Midbrain (tissue), 1 donor: ENCODE measurements around the gene EFNA4.

Experiments used
- DNase-seq: peaks from one replicate; lab custom pipeline; 2025; lab: John Stamatoyannopoulos, UW

Gene EFNA4

GRCh38 chr1:155052439-155053395 is 10.8 kb upstream of the EFNA4 start:
- no peak for DNase-seq

DNA sequence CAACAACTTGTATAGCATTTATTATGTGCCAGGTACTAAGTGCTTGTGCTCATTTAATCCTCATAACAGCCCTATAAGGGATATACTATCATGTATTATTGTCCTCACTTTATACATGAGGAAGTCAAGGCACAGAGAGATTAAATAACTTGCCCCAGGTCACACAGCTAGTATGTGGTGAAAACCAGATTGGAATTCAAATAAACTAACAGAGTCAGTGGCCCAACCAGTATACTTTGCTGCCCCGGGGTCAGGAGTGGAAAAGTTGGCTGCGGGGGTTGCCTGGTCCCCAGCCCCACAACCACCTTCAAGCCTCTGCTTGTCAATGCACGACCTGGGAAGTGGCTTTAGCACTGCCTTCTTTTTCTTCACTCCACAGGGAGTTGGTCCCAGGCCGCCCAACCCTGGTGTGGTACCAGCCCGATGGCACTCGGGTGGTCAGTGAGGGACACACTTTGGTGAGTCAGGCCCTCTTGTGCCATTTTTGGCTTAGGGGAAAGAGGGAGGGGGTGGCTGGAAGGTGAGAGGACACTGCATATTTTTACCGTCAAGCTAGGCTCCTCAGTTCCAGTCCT is 9.9 kb upstream of the EFNA4 start:
- no peak for DNase-seq

DNA sequence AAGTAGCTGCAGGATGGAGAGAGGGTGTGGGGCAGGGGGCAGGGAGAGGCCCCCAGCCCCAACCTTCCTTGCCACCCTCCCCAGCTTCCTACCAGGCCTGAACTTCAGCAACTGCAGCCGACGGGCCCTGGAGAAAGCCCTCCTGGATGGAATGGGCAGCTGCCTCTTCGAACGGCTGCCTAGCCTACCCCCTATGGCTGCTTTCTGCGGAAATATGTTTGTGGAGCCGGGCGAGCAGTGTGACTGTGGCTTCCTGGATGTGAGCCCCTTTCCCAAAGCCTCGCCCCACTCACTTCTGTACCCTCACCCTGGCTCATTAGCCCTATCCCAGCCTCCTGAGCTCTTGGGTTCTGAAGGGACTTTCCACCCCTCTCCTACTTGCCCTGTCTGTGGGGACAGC is 6.4 kb upstream of the EFNA4 start:
- DNase-seq = no peak

GRCh38 chr1:155057788-155058211 is 5.7 kb upstream of the EFNA4 start:
- no peak for DNase-seq

DNA sequence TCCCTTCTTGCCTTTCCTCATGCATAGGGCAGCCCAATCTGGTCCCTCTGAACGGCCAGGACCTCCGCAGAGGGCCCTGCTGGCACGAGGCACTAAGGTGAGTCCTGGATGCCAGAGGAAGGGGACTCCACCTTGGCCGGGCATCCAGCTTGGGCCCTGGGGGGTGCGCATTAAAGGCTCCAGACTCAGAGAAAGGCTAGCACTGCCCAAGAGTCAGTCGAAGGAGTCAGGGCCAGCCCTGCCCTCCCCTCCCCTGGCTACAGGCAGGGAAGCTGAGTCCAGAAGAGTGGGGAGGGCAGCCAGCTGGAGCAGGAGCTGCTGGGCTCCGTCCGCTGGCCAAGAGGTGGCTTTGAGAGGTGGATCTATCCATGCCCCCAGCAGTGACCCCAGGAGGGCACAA is 2.8 kb upstream of the EFNA4 start:
- DNase-seq = no peak

DNA sequence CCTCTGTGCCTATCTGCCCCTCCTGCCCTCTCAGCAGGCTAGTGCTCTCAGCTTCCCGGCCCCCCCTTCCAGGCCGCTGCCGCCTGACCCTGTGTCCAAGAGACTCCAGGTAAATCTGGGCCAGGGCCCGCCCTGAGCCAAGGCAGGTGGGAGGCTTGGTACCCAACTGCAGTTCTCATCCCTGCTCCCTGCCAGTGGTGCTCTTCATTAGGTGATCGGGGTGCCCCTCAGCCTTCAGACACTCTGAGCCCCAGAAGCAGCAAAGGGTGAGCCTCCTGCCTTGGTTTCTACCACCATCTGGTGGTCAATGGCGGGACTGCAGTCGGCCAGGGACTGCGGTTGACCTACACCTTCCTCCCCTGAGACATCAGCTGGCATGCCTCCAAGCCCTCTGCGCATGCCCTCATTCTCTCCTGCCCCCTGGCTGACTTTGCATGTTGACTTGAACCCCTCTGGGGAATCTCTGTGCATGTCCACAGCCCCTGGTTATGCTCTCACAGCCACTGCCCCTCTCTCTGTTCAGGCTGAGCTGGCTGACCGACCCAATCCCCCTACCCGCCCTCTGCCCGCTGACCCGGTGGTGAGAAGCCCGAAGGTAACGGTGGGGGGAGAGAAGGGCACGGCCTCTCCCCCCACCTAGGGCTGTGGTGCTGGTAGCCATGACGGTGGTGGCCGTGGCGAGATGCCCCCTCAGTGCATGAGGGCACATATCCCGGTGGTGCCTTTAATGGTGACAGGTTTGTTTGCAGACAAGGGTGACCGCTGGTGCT is 2.0 kb upstream of the EFNA4 start:
- DNase-seq = peak; percentile 77

GRCh38 chr1:155062151-155062686 is 1.3 kb upstream of the EFNA4 start:
- DNase-seq = no peak

- no peak for DNase-seq
Measured at GRCh38 chr1:155062702-155063411, 683 bp upstream of the EFNA4 start.

GRCh38 chr1:155064111-155064831 is 731 bp downstream of the EFNA4 start:
- no peak for DNase-seq

DNA sequence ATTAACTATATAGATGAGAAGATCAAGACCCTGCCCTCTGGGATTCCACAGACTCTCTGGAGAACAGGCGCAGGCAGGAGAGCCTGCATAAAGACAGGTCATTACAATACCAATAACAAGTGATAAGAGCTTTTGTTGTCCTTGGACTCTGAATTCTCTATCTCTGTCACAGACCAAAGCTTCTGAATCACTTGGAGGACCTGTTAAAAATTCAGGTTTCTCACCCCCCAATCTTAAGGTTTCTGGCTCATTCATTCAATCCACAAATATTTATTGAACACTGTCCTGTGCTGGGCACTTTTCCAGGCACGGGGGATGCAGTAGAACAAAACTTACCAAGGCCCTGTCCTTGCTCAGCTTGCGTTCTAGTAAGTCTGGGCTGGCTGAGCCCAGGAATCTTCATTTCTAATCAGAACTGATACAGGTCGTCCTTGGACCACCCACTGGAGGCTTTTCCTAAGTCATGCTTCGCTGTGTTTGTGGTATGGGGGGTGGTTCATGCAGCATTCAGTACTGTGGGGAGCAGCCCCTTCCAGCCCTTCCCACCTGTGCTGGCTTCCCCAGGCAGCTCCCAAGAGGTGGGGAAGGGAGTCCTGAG is 1.4 kb downstream of the EFNA4 start:
- no peak for DNase-seq

- no peak for DNase-seq
Measured at GRCh38 chr1:155066777-155067176, 3.2 kb downstream of the EFNA4 start.

DNA sequence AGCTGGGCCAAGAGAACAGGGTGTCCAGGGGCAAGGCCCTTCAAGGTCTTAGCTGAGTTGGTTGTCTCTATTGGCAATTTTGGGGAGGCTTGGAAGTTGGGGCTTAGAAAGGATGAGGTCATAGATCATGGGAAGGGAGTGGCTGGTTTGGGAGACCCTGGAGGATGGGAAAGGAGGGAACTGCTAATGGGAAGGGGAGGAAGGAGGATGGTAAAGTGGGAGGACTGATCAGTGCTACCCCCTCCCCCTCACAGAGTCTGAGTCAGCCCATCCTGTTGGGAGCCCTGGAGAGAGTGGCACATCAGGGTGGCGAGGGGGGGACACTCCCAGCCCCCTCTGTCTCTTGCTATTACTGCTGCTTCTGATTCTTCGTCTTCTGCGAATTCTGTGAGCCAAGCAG is 5.1 kb downstream of the EFNA4 start:
- DNase-seq = no peak

GRCh38 chr1:155069551-155070157 is 6.1 kb downstream of the EFNA4 start:
- DNase-seq = no peak

DNA sequence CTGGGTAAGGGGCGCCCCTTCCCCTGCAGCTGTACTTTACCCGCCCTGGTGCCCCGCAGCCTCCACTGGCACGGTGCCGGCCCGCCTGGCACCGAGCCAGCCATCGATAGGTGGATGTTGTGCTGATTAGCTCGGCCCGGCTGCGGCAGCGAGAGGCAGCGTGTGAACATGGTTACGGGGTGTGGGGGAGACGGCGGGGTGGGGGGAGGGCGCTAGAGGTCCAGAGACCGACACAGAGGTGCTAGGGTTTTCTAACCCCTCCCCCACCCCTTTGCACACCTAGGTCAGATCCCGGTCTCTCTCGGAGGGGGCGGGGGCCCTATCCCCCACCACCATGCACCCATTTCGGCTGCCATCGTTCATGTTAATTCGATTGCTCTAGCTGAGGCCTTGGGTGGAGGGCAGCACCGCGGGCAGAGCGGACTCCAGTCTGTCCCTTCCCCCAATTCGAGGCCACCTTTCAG is 6.7 kb downstream of the EFNA4 start:
- no peak for DNase-seq

- peak; percentile 56 for DNase-seq
Measured at GRCh38 chr1:155070721-155071569, 7.4 kb downstream of the EFNA4 start.

DNA sequence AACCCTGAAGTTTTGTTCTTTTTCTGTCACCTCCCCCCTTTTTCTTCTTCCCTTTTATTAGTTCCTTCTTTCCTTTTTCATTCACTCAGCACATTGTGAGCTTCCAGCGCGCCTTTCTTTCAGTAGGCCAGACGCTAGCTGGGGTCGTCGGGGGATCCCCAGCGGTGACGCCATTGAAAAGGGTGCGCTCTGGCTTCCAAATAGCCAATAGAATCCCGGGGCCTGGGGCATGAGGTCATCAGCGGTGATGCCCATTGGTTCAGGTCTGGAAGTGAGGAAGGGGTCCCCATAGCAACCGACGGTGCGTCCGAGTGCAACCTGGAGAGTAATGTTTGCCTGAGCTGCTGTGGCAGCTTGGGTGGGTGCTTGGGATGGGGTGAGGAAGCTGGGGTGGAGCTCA is 8.2 kb downstream of the EFNA4 start:
- DNase-seq = no peak

GRCh38 chr1:155072531-155073289 is 9.2 kb downstream of the EFNA4 start:
- no peak for DNase-seq
